Esophagus muscularis mucosa (tissue), 4 donors: Measurements from ENCODE around the gene DENND10.

ENCODE experiments used
- CTCF ChIP-seq, 3 experiments: fragments of 200-600 bp in 2 of 3; fragments of 450-650 bp in 1 of 3; sonication (generic) in 2 of 3; IDR thresholded peaks; one replicate each; pipeline ENCODE4 v1.5.1; 2017 to 2019; ENCODE audit warnings: antibody characterized with exemption in 3 of 3, mild to moderate bottlenecking in 2 of 3, moderate library complexity in 1 of 3
- EP300 ChIP-seq: sonication (generic); formaldehyde crosslinking; IDR thresholded peaks from one replicate; pipeline ENCODE4 v1.6.1; 2017; ENCODE audit warnings: antibody characterized with exemption
- POLR2A ChIP-seq: fragments of 450-650 bp; IDR thresholded peaks from one replicate; pipeline ENCODE4 v1.6.1; 2017; ENCODE audit warnings: antibody characterized with exemption, moderate library complexity, mild to moderate bottlenecking, low read depth
- POLR2AphosphoS5 ChIP-seq, 2 donors: sonication (generic); formaldehyde crosslinking; IDR thresholded peaks; one replicate each; pipeline ENCODE4 v1.6.1; 2017; ENCODE audit warnings: antibody characterized with exemption in 2 of 2

- no peak for TF ChIP-seq EP300
- no peak for TF ChIP-seq CTCF (IDR thresholded peaks at IDR 0.05)
- TF ChIP-seq POLR2A, result no peak
- no peak for TF ChIP-seq POLR2AphosphoS5 (IDR thresholded peaks at IDR 0.05)
Measured at GRCh38 chr10:119176166-119176565, 72.3 kb downstream of the DENND10 start.
